A673 (cell line): ENCODE measurements around the gene KDM3B. TPM values are rescaled to one million over a fixed set of nuclear protein-coding genes. Genes with fewer than 3 reads are reported as not detected.

Experiments used
- BruUV-seq: library from RNA; stranded (reverse); fragments of 400-500 nt; replicated peaks from 2 replicates; lab custom pipeline; 2021; lab: Mats Ljungman, UMichigan
- CTCF ChIA-PET: fragments of 300-600 bp; sonication (Branson Sonifier 250); formaldehyde crosslinking; loops from one replicate; lab custom pipeline; 2022; ENCODE audit warnings: antibody characterized with exemption; lab: Charles Lee
- POLR2A ChIA-PET: fragments of 300-600 bp; sonication (Branson Sonifier 250); formaldehyde crosslinking; loops from one replicate; lab custom pipeline; 2022; ENCODE audit warnings: antibody characterized with exemption; ENCODE audit not compliant: low non-redundant PET; lab: Charles Lee
- DNase-seq: peaks from one replicate; pipeline ENCODE4 v3.0.0-alpha.2; 2015; ENCODE audit warnings: low spot score
- H3K27ac ChIP-seq: fragments of 200-600 bp; sonication (generic); 2 replicates; pipeline ENCODE4 v1.5.1; 2016; ENCODE audit warnings: mixed run types, low read depth, mild to moderate bottlenecking, mixed read lengths, antibody characterized with exemption, low read length; ENCODE audit not compliant: poor library complexity, severe bottlenecking
- H3K27me3 ChIP-seq: fragments of 200-600 bp; sonication (generic); replicated peaks from 2 replicates; pipeline ENCODE4 v1.6.1; 2017; ENCODE audit warnings: mixed run types, low read depth, mild to moderate bottlenecking, mixed read lengths, antibody characterized with exemption, low read length; ENCODE audit not compliant: insufficient read depth, poor library complexity
- H3K36me3 ChIP-seq: fragments of 200-600 bp; sonication (generic); 2 replicates; pipeline ENCODE4 v1.6.1; 2016; ENCODE audit warnings: mixed run types, mild to moderate bottlenecking, mixed read lengths, antibody characterized with exemption, low read length; ENCODE audit not compliant: insufficient read depth, poor library complexity, severe bottlenecking
- H3K4me1 ChIP-seq: fragments of 200-600 bp; sonication (generic); 2 replicates; pipeline ENCODE4 v1.6.1; 2017; ENCODE audit warnings: mixed run types, mild to moderate bottlenecking, mixed read lengths, antibody characterized with exemption, low read length; ENCODE audit not compliant: insufficient read depth, poor library complexity, severe bottlenecking
- H3K4me3 ChIP-seq: fragments of 200-600 bp; sonication (generic); 2 replicates; pipeline ENCODE4 v1.5.1; 2016; ENCODE audit warnings: low read depth, mixed run types, mild to moderate bottlenecking, mixed read lengths, low read length; ENCODE audit not compliant: poor library complexity, severe bottlenecking
- H3K9me3 ChIP-seq: fragments of 200-600 bp; sonication (generic); 2 replicates; pipeline ENCODE4 v1.6.1; 2016; ENCODE audit warnings: mixed run types, low read depth, mild to moderate bottlenecking, mixed read lengths, antibody characterized with exemption, low read length; ENCODE audit not compliant: poor library complexity, severe bottlenecking
- CTCF ChIP-seq: fragments of 300-800, 200-600 bp; sonication (generic); conservative IDR thresholded peaks from 2 replicates; pipeline ENCODE4 v1.5.1; 2017; ENCODE audit warnings: low read depth, mild to moderate bottlenecking, antibody characterized with exemption, low read length, moderate library complexity, mixed read lengths
- EZH2 ChIP-seq: fragments of 200-600 bp; sonication (generic); IDR thresholded peaks from 2 replicates; pipeline ENCODE4 v1.6.1; 2017; ENCODE audit warnings: borderline replicate concordance, low read depth, mild to moderate bottlenecking, mixed read lengths, antibody characterized with exemption, low read length; ENCODE audit not compliant: poor library complexity, severe bottlenecking
- intact Hi-C: fragments of 100-400 bp; cut with micrococcal nuclease; formaldehyde crosslinking; loops from one replicate; pipeline ENCODE4 v1.10.0; 2022; ENCODE audit not compliant: unreplicated experiment
- total RNA-seq: library from RNA; stranded (reverse); gene quantifications from 2 replicates; pipeline ENCODE4 v1.2.3, GENCODE V29; 2021

Gene KDM3B
- total RNA-seq, 1 experiment from 2014 or later = 62.1 TPM

- no TSS peak for BruUV-seq
- no peaks in the 10 kb centered on the region for H3K27me3 ChIP-seq
- DNase-seq = no peak
- peaks cover 6% of the 10 kb centered on the region for H3K36me3 ChIP-seq
- no peak overlapping the region for H3K27ac ChIP-seq
- ChIA-PET POLR2A (no interaction called here), CTCF (interaction anchor here (1.3 to 1.4 kb wide), 2 partner anchors 17 kb away, joined by 4 read pairs; partner anchors contain the start of gene KDM3B)
- no peak overlapping the region for H3K4me3 ChIP-seq
- H3K4me1 ChIP-seq = no peaks in the 10 kb centered on the region
- intact Hi-C loops = no loop called here
- no peaks in the 10 kb centered on the region for H3K9me3 ChIP-seq
- TF ChIP-seq CTCF (no peak), EZH2 (no peak)
Measured at GRCh38 chr5:138369261-138369660, 16.8 kb downstream of the KDM3B start.

DNA sequence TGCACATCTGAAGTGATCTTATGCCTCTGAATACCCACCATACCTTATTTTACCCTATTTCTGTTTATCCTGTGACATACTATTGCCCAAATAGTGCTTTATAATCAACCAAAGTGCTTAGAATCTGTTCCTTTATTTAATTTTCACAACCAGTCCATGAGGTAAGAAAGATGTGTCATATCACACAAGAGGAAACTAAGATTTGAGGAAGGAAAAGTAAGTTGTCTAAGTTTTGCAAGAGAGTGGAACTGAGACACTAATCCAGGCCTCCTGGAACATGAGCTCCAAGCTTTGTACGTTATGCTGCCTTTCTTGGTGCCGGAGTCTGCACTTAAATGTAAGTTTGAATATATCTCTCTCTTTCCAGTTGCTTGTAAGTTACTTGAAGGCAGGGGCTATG lies 17.2 kb downstream of the KDM3B start:
- CTCF ChIA-PET = interaction anchor here (1.3 kb wide), 1 partner anchor 17 kb away, joined by 4 read pairs; the partner anchor contains the start of gene KDM3B
- no peaks in the 10 kb centered on the region for H3K4me1 ChIP-seq
- POLR2A ChIA-PET = no interaction called here
- H3K9me3 ChIP-seq = no peaks in the 10 kb centered on the region
- no peak for DNase-seq
- H3K36me3 ChIP-seq = peaks cover 7% of the 10 kb centered on the region
- H3K27me3 ChIP-seq = no peaks in the 10 kb centered on the region
- intact Hi-C loops = no loop called here
- H3K4me3 ChIP-seq = no peak overlapping the region
- no TSS peak for BruUV-seq
- no peak overlapping the region for H3K27ac ChIP-seq
- TF ChIP-seq EZH2 (no peak), CTCF (no peak)

DNA sequence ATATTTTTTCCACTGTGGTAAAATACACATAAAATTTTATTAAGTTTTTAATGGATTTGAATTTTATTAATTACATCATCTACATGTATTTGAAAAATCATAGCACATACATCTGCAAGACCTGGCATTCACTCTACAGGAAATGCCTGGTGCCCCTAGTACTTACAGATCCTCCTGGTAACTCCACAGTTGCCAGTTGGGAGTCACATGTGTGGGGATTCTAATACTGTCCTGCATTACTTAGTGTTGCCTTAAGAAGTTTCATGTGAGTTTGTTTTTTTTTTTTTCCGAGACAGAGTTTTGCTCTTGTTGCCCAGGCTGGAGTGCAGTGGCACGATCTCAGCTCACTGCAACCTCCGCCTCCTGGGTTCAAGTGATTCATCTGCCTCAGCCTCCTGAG lies 18.1 kb downstream of the KDM3B start:
- BruUV-seq = no TSS peak
- CTCF ChIA-PET = interaction anchor here (1.3 kb wide), 1 partner anchor 18 kb away, joined by 4 read pairs; the partner anchor contains the start of gene KDM3B
- Histone ChIP-seq H3K9me3 (no peaks in the 10 kb centered on the region), H3K4me1 (no peaks in the 10 kb centered on the region), H3K27me3 (no peaks in the 10 kb centered on the region), H3K4me3 (no peak overlapping the region), H3K27ac (no peak overlapping the region), H3K36me3 (peaks cover 7% of the 10 kb centered on the region)
- POLR2A ChIA-PET = interaction anchor here (0.6 kb wide), 1 partner anchor 504 kb away, joined by 5 read pairs; no protein-coding TSS in a partner anchor
- TF ChIP-seq CTCF = no peak
- no peak for TF ChIP-seq EZH2
- DNase-seq = peak; percentile 14
- intact Hi-C loops = no loop called here
